Dendritic cell treated with granulocyte-macrophage colony-stimulating factor and Interleukin-4, amounts not matched to agents 40 ng/mL and 50 ng/mL, for 4 days (primary cell): ENCODE results near the gene FXYD3.
A peak's percentile ranks its signal among the peaks of the same experiment; 100 is the strongest.
"Not testable (repeated sequence)": the region's sequence is repeated elsewhere in the genome, so short reads cannot be mapped to it uniquely, and the experiment has no call there.

Experiments used
- H3K27ac Mint-ChIP-seq: one replicate; pipeline ENCODE4 v1.8.0; 2022; ENCODE audit warnings: mild to moderate bottlenecking, mixed read lengths
- H3K27me3 Mint-ChIP-seq: one replicate; pipeline ENCODE4 v1.8.0; 2022; ENCODE audit warnings: mild to moderate bottlenecking, mixed read lengths
- H3K36me3 Mint-ChIP-seq: one replicate; pipeline ENCODE4 v1.8.0; 2022; ENCODE audit warnings: low read depth, mixed read lengths
- H3K4me1 Mint-ChIP-seq: one replicate; pipeline ENCODE4 v1.8.0; 2022; ENCODE audit warnings: low read depth, mixed read lengths
- H3K4me3 Mint-ChIP-seq: one replicate; pipeline ENCODE4 v1.8.0; 2022; ENCODE audit warnings: mild to moderate bottlenecking, moderate library complexity, mixed read lengths
- H3K9me3 Mint-ChIP-seq: one replicate; pipeline ENCODE4 v1.8.0; 2022; ENCODE audit warnings: mixed read lengths
- intact Hi-C: fragments of 100-400 bp; cut with micrococcal nuclease; formaldehyde crosslinking; loops from one replicate; pipeline ENCODE4 v1.15.0; 2022

FXYD3 gene

GRCh38 chr19:35140962-35141836 lies 25.6 kb downstream of the FXYD3 start:
- intact Hi-C loops: no loop called here
- Mint-ChIP-seq H3K27ac (peak overlapping the region; percentile 61), H3K4me1 (peaks cover 45% of the 10 kb centered on the region)

GRCh38 chr19:35141837-35142605 lies 26.4 kb downstream of the FXYD3 start:
- peak overlapping the region; percentile 58 for H3K4me3 Mint-ChIP-seq
- peaks cover 64% of the 10 kb centered on the region for H3K27me3 Mint-ChIP-seq
- peak overlapping the region; percentile 61 for H3K27ac Mint-ChIP-seq
- H3K36me3 Mint-ChIP-seq: no peaks in the 10 kb centered on the region
- intact Hi-C loops: no loop called here
- no peaks in the 10 kb centered on the region for H3K9me3 Mint-ChIP-seq
- H3K4me1 Mint-ChIP-seq: peaks cover 47% of the 10 kb centered on the region

More at GRCh38 chr19:35140962-35141836, 25.6 kb downstream of the FXYD3 start:
- Mint-ChIP-seq H3K36me3 (no peaks in the 10 kb centered on the region), H3K9me3 (no peaks in the 10 kb centered on the region), H3K27me3 (peaks cover 66% of the 10 kb centered on the region), H3K4me3 (peak overlapping the region; percentile 58)

GRCh38 chr19:35142606-35143230 lies 27.1 kb downstream of the FXYD3 start:
- Mint-ChIP-seq H3K27ac (no peak overlapping the region), H3K27me3 (peaks cover 58% of the 10 kb centered on the region), H3K4me3 (peak overlapping the region; percentile 24), H3K9me3 (no peaks in the 10 kb centered on the region), H3K4me1 (peaks cover 54% of the 10 kb centered on the region), H3K36me3 (no peaks in the 10 kb centered on the region)
- intact Hi-C loops: no loop called here

- no peaks in the 10 kb centered on the region for H3K9me3 Mint-ChIP-seq
- intact Hi-C loops: no loop called here
- H3K36me3 Mint-ChIP-seq: no peaks in the 10 kb centered on the region
- H3K27ac Mint-ChIP-seq: no peak within 1 kb of the TSS
- peak within 1 kb of the TSS; percentile 24 for H3K4me3 Mint-ChIP-seq
- H3K4me1 Mint-ChIP-seq: peaks cover 57% of the 10 kb centered on the region
- H3K27me3 Mint-ChIP-seq: peaks cover 55% of the 10 kb centered on the region
Observed at GRCh38 chr19:35143231-35143715, 27.6 kb downstream of the FXYD3 start, which contains the start of gene FXYD7. FXYD7 (plus strand) TSS chr19:35143255; CDS start chr19:35143334, 79 bp downstream.

GRCh38 chr19:35143818-35144217 lies 28.2 kb downstream of the FXYD3 start:
- no peaks in the 10 kb centered on the region for H3K9me3 Mint-ChIP-seq
- H3K27me3 Mint-ChIP-seq: peaks cover 54% of the 10 kb centered on the region
- intact Hi-C loops: no loop called here
- no peaks in the 10 kb centered on the region for H3K36me3 Mint-ChIP-seq
- H3K4me3 Mint-ChIP-seq: no peak overlapping the region
- H3K4me1 Mint-ChIP-seq: peaks cover 55% of the 10 kb centered on the region
- no peak overlapping the region for H3K27ac Mint-ChIP-seq

GRCh38 chr19:35144259-35144599 lies 28.6 kb downstream of the FXYD3 start:
- Mint-ChIP-seq H3K4me1 (peaks cover 51% of the 10 kb centered on the region), H3K4me3 (no peak overlapping the region), H3K9me3 (no peaks in the 10 kb centered on the region), H3K27ac (no peak overlapping the region), H3K36me3 (no peaks in the 10 kb centered on the region), H3K27me3 (peaks cover 51% of the 10 kb centered on the region)
- intact Hi-C loops: no loop called here

- Mint-ChIP-seq H3K4me3 (no peak overlapping the region), H3K4me1 (peaks cover 45% of the 10 kb centered on the region), H3K9me3 (no peaks in the 10 kb centered on the region), H3K27me3 (peaks cover 46% of the 10 kb centered on the region), H3K36me3 (no peaks in the 10 kb centered on the region), H3K27ac (no peak overlapping the region)
- intact Hi-C loops: no loop called here
Observed at GRCh38 chr19:35144600-35145436, 29.2 kb downstream of the FXYD3 start.

GRCh38 chr19:35146746-35147459 lies 31.3 kb downstream of the FXYD3 start:
- Mint-ChIP-seq H3K9me3 (no peaks in the 10 kb centered on the region), H3K4me3 (no peak overlapping the region), H3K27me3 (peaks cover 34% of the 10 kb centered on the region), H3K27ac (peak overlapping the region; percentile 68), H3K36me3 (no peaks in the 10 kb centered on the region), H3K4me1 (peaks cover 42% of the 10 kb centered on the region)
- intact Hi-C loops: no loop called here

- Mint-ChIP-seq H3K4me1 (peaks cover 57% of the 10 kb centered on the region), H3K9me3 (no peaks in the 10 kb centered on the region), H3K27me3 (peaks cover 23% of the 10 kb centered on the region), H3K36me3 (peaks cover 2% of the 10 kb centered on the region), H3K27ac (no peak overlapping the region), H3K4me3 (no peak overlapping the region)
- intact Hi-C loops: no loop called here
Observed at GRCh38 chr19:35149463-35149862, 33.8 kb downstream of the FXYD3 start.

- intact Hi-C loops: loop anchor here (5.0 to 10.0 kb wide), 2 partner anchors 54 to 117 kb away; partner anchors contain the start of gene USF2
- H3K27me3 Mint-ChIP-seq: peaks cover 14% of the 10 kb centered on the region
- H3K9me3 Mint-ChIP-seq: no peaks in the 10 kb centered on the region
Observed at GRCh38 chr19:35150445-35150844, 34.8 kb downstream of the FXYD3 start.

GRCh38 chr19:35151273-35152065 lies 35.8 kb downstream of the FXYD3 start:
- H3K9me3 Mint-ChIP-seq: no peaks in the 10 kb centered on the region
- intact Hi-C loops: loop anchor here (5.0 to 10.0 kb wide), 2 partner anchors 53 to 116 kb away; partner anchors contain the start of gene USF2
- H3K4me3 Mint-ChIP-seq: no peak overlapping the region
- H3K4me1 Mint-ChIP-seq: peaks cover 71% of the 10 kb centered on the region
- H3K27me3 Mint-ChIP-seq: peaks cover 14% of the 10 kb centered on the region
- no peak overlapping the region for H3K27ac Mint-ChIP-seq
- peaks cover 19% of the 10 kb centered on the region for H3K36me3 Mint-ChIP-seq

More at GRCh38 chr19:35150445-35150844, 34.8 kb downstream of the FXYD3 start:
- peaks cover 60% of the 10 kb centered on the region for H3K4me1 Mint-ChIP-seq
- H3K4me3 Mint-ChIP-seq: no peak overlapping the region
- H3K36me3 Mint-ChIP-seq: peaks cover 12% of the 10 kb centered on the region
- H3K27ac Mint-ChIP-seq: no peak overlapping the region

GRCh38 chr19:35153129-35153522 lies 37.5 kb downstream of the FXYD3 start:
- Mint-ChIP-seq H3K4me1 (peaks cover 62% of the 10 kb centered on the region), H3K36me3 (peaks cover 35% of the 10 kb centered on the region), H3K27me3 (peaks cover 14% of the 10 kb centered on the region), H3K27ac (peak overlapping the region; percentile 98), H3K4me3 (peak overlapping the region; percentile 35)
- not testable (repeated sequence) for H3K9me3 Mint-ChIP-seq
- intact Hi-C loops: loop anchor here (5.0 to 10.0 kb wide), 2 partner anchors 52 to 114 kb away; partner anchors contain the start of gene USF2
